Motor neuron (in vitro differentiated cells): Measurements from ENCODE around the gene SNCAIP. TPM values are rescaled to one million over a fixed set of nuclear protein-coding genes. Genes with fewer than 3 reads are reported as not detected.
A peak's percentile ranks its signal among the peaks of the same experiment; 100 is the strongest.

Source experiments
- ATAC-seq, 8 experiments: fragments of 200-7000 bp; cut with Tn5 transposase; replicated peaks in 6 of 8; 2 replicates each; pipeline ENCODE4 v1.8.0; 2021; ENCODE audit warnings: mild to moderate bottlenecking in 8 of 8, moderate library complexity in 8 of 8
- H3K27ac ChIP-seq, 2 donors: fragments of 250-450 bp; sonication (Bioruptor Pico); 2 replicates each; pipeline ENCODE4 v1.9.0; 2021; ENCODE audit warnings: antibody characterized with exemption in 2 of 2, mild to moderate bottlenecking in 2 of 2, moderate library complexity in 1 of 2
- H3K4me1 ChIP-seq, 2 donors: fragments of 250-450 bp; sonication (Bioruptor Pico); replicated peaks in 1 of 2; 2 replicates each; pipeline ENCODE4 v1.6.1; 2021; ENCODE audit warnings: antibody characterized with exemption in 2 of 2, mild to moderate bottlenecking in 2 of 2, moderate library complexity in 1 of 2
- H3K4me3 ChIP-seq, 5 donors: fragments of 250-450 bp; sonication (Bioruptor Pico); 2 replicates each; pipeline ENCODE4 v1.9.0; 2021; ENCODE audit warnings: antibody characterized with exemption in 5 of 5, mild to moderate bottlenecking in 5 of 5, moderate library complexity in 4 of 5
- WGBS, 10 experiments: fragments of 450-650 bp; shearing (Covaris generic); methylation state at CpG; one replicate each; pipeline ENCODE4 v1.0.0; 2022; 5-methylcytosine and 5-hydroxymethylcytosine counted together
- in situ Hi-C, 9 experiments: fragments of 400-800 bp; cut with MboI; loops; one replicate each; pipeline ENCODE4 v1.15.0; 2021; ENCODE audit warnings: low sequenced_read_pairs in 9 of 9, low pct_unique_long_range_greater_than_20kb in 2 of 9; ENCODE audit not compliant: unreplicated experiment in 9 of 9
- total RNA-seq, 8 experiments: library from RNA; unstranded; fragments of 300-600 nt; gene quantifications; 2 replicates each; pipeline versions ENCODE4 v1.2.3 to v1.2.4, GENCODE V29; 2022

Gene SNCAIP
- total RNA-seq, 8 experiments from 2014 or later: 1.6 to 42.3 (median 17.8) TPM

DNA sequence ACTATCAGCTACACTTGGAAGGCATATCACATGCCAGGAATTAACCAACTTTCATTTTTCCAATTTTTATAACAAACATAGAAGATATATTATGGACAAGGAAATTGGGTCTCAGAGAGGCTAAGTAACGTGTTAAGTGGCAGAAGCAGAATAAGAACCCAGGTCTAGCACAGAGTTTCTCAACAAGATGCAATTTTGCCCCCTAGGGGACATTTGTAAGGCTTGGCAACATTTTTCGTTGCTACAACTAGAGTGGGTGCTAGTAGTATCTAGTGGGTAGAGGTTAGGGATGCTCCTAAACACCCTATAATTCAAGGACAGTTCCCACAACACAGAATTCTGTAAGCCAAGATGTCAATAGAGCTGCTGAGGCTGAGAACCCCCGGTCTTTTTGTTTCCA is 180.6 kb downstream of the SNCAIP start:
- peak in 2 of 8 experiments; percentile 16 to 65 for ATAC-seq
- 14 to 100% (median 62%) methylated on average over 1 to 3 of the region's 3 CpGs; no CpG with 5 or more reads in 2 of the 10 experiments for WGBS, 10 experiments
- H3K4me3 ChIP-seq: no peak overlapping the region
- in situ Hi-C loops: loop anchor here in 1 of 9 experiments (10.0 kb wide), 1 partner anchor 298 kb away; no protein-coding TSS in a partner anchor
- no peak overlapping the region for H3K27ac ChIP-seq
- peaks cover 0 to 14% of the 10 kb centered on the region in 2 donors for H3K4me1 ChIP-seq

DNA sequence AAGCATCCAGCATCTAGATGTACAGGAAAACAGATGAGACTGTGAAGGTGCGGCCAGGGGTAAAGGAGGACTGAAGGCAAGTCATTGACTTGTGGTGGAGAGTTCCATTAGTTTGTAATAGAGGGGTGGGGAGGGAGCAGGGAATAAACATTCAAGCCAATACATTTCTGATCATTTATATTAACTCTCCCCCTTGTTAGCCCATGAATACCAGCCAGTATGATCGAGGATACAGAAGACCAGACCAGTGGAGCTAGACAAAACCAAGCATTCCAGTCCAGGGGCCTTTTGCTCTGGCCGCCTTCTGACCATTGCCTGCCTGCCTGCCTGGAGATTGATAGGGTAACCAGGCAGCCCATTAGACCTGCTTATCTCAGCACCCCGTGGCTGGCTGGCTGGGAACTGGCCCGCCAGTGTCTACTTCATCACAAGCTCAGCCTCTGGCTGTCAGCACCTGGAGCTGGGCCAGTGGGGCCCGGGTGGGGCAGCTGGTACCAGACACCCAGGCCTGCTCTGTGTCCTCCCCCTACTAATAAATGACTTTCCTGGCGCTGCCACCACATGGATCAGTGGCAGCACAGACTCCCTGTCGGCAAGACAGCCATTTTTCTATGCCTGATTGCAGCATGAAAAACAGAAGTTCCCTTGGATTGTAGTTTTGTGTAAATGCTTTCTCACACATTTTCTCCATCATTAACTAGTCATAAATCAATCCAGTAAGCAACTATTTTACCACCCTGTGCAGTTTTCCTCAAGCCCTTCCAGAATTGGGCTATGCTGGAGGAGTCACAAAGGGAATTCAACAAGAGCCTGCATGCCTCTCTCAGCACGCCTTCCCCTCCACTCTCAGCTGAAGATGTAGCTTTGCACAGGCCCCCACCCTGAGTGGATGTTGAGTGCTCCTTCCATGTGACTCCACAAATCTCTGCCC is 181.3 kb downstream of the SNCAIP start:
- WGBS, 10 experiments: 18 to 100% (median 59%) methylated on average over 1 to 6 of the region's 9 CpGs; no CpG with 5 or more reads in 2 of the 10 experiments
- peak; percentile 56 to 95 (median 80) for ATAC-seq
- Histone ChIP-seq H3K27ac (no peak overlapping the region), H3K4me1 (peaks cover 0 to 14% of the 10 kb centered on the region in 2 donors), H3K4me3 (no peak overlapping the region)
- in situ Hi-C loops: loop anchor here in 1 of 9 experiments (10.0 kb wide), 1 partner anchor 299 kb away; no protein-coding TSS in a partner anchor

DNA sequence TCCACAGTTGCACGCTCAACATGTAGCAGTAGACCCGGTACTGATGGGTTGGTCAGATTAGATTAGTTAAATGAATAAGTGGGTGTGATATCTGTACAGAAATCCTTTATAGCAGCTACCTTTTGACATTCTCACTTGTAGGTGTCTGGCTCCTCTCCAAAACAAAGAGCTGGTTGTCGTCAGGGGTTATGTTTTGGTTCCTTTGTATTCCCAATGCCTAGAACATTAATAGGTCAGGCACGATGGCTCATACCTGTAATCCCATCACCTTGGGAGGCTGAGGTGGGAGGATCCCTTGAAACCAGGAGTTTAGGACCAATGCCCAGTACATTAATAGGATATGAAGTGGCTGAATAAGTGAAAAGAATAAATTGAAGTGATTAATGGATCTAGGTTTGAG is 182.1 kb downstream of the SNCAIP start:
- WGBS, 10 experiments: 26 to 100% (median 97%) methylated on average over 1 to 3 of the region's 4 CpGs; no CpG with 5 or more reads in 2 of the 10 experiments
- no peak for ATAC-seq
- Histone ChIP-seq H3K27ac (no peak overlapping the region), H3K4me1 (peaks cover 0 to 14% of the 10 kb centered on the region in 2 donors), H3K4me3 (no peak overlapping the region)
- in situ Hi-C loops: loop anchor here in 1 of 9 experiments (10.0 kb wide), 1 partner anchor 299 kb away; no protein-coding TSS in a partner anchor

DNA sequence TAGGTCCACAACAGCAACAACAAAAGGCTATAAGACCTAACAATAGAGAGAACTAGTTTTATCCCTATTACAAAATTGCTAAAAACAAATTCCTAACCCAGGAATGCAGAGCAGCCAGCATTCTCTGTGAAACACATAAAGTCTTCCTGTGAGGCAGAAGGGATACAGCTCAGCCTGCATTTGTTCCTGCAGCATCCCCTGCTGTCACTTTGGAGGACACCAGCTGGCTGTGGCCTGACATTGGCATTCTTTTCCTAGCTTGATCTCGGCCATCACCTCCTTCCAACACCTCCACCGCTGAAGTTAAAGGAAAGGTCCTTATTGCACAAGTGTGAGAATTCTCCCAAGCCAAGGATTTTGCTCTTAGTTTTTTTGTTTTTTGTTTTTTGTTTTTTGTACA is 186.1 kb downstream of the SNCAIP start:
- Histone ChIP-seq H3K4me1 (peaks cover 0 to 10% of the 10 kb centered on the region in 2 donors), H3K4me3 (no peak overlapping the region), H3K27ac (no peak overlapping the region)
- WGBS, 10 experiments: 18 to 83% (median 33%) methylated on average over 2 of the region's 2 CpGs; no CpG with 5 or more reads in 2 of the 10 experiments
- in situ Hi-C loops: loop anchor here in 1 of 9 experiments (10.0 kb wide), 1 partner anchor 303 kb away; no protein-coding TSS in a partner anchor
- ATAC-seq: peak in 5 of 8 experiments; percentile 31 to 57 (median 52)

DNA sequence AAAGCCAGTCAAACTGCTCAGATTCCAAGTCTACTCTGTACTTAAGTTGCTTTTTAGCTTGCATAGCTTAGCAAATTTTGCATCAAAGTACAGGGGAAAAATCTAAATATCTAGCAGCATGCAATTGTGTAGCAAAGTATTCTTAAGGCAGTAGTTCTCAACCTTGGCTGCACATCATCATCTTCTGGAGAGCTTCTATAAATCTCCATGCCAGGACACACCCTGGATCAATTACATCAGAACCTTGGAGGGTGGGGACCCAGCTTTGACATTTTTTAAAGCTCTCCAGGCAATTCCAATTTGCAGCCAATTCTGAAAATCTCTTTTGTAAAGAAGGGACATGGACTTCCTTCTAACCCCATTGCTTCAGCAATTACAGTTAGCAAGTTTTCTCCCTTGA is 187.5 kb downstream of the SNCAIP start:
- Histone ChIP-seq H3K4me1 (no peaks in the 10 kb centered on the region), H3K27ac (no peak overlapping the region), H3K4me3 (no peak overlapping the region)
- in situ Hi-C loops: loop anchor here in 1 of 9 experiments (10.0 kb wide), 1 partner anchor 305 kb away; no protein-coding TSS in a partner anchor
- ATAC-seq: peak in 3 of 8 experiments; percentile 66 to 74 (median 70)

DNA sequence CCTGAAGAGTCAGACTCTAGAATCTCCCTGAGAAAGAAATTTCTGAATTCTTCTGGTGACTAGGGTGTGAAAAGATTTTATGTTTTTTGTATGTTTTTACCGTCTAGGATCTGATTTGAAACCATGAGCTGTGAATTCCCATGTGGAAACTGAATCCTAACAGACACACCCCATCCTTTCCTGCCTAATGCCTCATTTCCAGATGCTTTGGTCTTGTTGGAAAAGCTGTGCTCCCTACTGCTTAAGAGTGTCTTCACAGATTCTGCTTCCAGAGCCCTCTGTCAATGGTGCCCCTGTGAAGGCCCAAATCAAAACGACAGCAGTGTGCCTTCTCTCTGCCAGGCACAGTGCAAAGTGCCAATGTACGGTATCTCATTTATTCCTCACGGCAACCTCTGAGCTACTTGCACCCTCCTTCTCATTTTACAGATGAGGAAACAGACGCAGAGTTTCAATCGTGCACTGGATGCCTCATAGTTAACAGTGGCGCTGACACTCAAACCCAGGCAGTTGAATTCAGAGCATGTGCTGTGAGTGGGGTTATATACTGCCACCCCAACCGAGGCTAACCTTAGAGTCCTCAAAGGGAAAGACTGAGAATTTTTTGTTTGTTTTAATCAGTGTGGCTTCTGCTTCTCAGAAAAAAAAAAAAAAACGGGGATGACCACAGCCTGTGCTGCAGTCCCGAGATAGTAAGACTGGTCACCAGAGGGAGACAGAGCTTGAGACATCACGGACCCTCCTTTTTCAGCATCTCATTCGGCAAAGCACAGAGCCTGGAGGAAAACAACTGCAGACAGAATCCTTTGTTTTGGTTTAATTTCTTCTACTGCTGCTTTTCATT is 188.4 kb downstream of the SNCAIP start:
- Histone ChIP-seq H3K4me1 (no peaks in the 10 kb centered on the region), H3K4me3 (no peak overlapping the region), H3K27ac (no peak overlapping the region)
- ATAC-seq: peak; percentile 68 to 95 (median 91)
- 0 to 53% (median 17%) methylated on average over 1 to 11 of the region's 12 CpGs for WGBS, 10 experiments
- in situ Hi-C loops: loop anchor here in 5 of 9 experiments (25.0 kb wide), 4 partner anchors 512 to 1112 kb away; no protein-coding TSS in a partner anchor

DNA sequence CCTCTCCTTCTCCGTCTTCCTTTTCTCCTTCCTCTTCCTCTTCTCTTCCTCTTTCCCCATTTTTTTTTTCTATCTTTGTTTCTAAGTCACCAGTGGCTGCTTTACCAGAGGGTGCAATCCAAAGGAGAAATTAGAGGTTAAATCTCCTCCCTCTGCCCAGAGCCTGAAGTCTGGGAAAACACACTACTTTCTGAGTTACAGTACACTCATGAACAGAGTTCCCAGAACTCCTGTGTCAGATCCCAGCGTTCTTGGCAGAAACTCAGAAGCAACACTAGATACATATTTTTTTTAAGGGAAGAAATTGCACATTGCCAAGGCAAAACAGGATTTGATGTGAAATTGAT is 189.0 kb downstream of the SNCAIP start:
- Histone ChIP-seq H3K4me1 (no peaks in the 10 kb centered on the region), H3K4me3 (no peak overlapping the region), H3K27ac (no peak overlapping the region)
- in situ Hi-C loops: loop anchor here in 5 of 9 experiments (25.0 kb wide), 4 partner anchors 511 to 1111 kb away; no protein-coding TSS in a partner anchor
- 0 to 60% (median 29%) methylated on average over 1 to 2 of the region's 2 CpGs for WGBS, 10 experiments
- ATAC-seq: peak in 7 of 8 experiments; percentile 10 to 47 (median 24)

DNA sequence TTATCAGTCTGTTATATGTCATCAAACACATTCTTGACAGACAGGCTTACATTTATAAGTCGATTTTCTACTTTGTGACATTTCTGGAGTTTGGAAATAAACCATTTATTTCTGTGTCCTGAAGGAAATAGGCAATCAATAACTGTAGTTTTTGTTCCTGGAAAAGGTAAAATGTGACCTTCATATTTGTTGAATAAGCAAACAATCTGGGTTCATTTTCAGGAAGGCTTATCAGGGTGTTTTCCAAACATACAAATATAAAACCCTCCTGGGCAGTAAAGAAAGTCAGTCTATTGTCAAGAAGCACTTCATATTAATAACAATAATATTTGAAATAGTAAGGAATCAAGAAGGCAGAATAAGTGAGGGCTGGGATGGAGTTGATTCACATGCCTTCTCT is 195.0 kb downstream of the SNCAIP start:
- no peak for ATAC-seq
- 0 to 43% (median 4%) methylated on average over 1 of the region's 1 CpG for WGBS, 10 experiments
- H3K4me1 ChIP-seq: no peaks in the 10 kb centered on the region
- no peak overlapping the region for H3K4me3 ChIP-seq
- no peak overlapping the region for H3K27ac ChIP-seq
- in situ Hi-C loops: loop anchor here in 5 of 9 experiments (25.0 kb wide), 4 partner anchors 505 to 1105 kb away; no protein-coding TSS in a partner anchor

DNA sequence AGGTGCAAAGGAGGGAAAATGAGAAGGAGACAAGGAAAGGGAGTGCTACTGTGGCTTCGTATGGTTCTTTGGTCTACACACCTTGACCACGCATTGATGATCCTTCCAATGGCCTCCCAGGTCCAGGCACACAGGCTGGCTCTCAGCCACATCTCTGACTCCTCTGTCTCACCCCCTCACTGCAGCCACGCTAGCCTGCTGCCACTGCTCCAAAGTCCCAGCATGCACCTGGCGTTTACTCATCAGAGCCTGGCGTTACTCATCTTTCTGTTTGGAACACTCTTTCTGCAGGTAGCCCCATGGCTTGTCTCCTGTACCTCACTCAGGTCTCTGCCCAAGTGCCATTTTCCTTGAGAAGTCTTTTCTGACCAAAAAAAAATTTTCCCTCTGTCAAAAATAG is 195.5 kb downstream of the SNCAIP start:
- Histone ChIP-seq H3K4me1 (no peaks in the 10 kb centered on the region), H3K4me3 (no peak overlapping the region), H3K27ac (no peak overlapping the region)
- no peak for ATAC-seq
- WGBS, 10 experiments: 53 to 100% (median 91%) methylated on average over 1 to 5 of the region's 5 CpGs; no CpG with 5 or more reads in 2 of the 10 experiments
- in situ Hi-C loops: loop anchor here in 5 of 9 experiments (25.0 kb wide), 4 partner anchors 505 to 1105 kb away; no protein-coding TSS in a partner anchor

DNA sequence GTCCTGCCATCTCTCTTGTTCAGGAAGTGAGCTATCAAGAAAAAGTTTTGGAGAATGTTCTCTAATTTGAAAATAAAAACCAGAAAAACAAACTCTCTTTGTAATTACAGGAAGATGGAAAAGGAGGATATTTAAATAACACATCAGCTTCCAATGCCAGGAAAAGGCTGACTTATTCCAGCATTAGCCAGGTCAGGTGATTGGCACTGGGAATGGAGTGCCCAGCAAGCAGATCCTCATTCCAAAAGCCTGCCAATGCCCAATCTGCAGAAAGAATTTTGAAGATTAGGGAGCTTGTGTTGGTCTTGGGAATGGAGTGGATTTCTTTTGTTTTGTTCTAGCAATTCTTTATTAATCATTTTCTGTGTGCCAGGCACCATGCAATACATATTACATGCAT is 196.6 kb downstream of the SNCAIP start:
- ATAC-seq: no peak
- Histone ChIP-seq H3K4me1 (no peaks in the 10 kb centered on the region), H3K4me3 (no peak overlapping the region), H3K27ac (no peak overlapping the region)
- in situ Hi-C loops: loop anchor here in 5 of 9 experiments (25.0 kb wide), 4 partner anchors 504 to 1104 kb away; no protein-coding TSS in a partner anchor
